Thoracic aorta (tissue), 2 donors: Measurements from ENCODE around the gene MGLL. TPM values are rescaled to one million over a fixed set of nuclear protein-coding genes. Genes with fewer than 3 reads are reported as not detected.
"Not testable (repeated sequence)": the region's sequence is repeated elsewhere in the genome, so short reads cannot be mapped to it uniquely, and the experiment has no call there.

Experiments used
- ATAC-seq: fragments of 150-250 bp; one replicate; pipeline ENCODE4 v1.8.0; 2017; ENCODE audit warnings: low read depth; ENCODE audit not compliant: insufficient number of reproducible peaks, low FRiP score
- DNase-seq: peaks from one replicate; pipeline ENCODE4 v3.0.0-alpha.2; 2020; ENCODE audit warnings: low spot score
- H3K27ac ChIP-seq, 2 donors: fragments of 200-600 bp; sonication (generic); 1 replicate in 1 of 2; 2 replicates in 1 of 2; pipeline ENCODE4 v1.5.1; 2016; ENCODE audit warnings: mild to moderate bottlenecking in 2 of 2, moderate library complexity in 2 of 2
- H3K27me3 ChIP-seq: fragments of 200-600 bp; sonication (generic); replicated peaks from 2 replicates; pipeline ENCODE4 v1.6.0; 2016; ENCODE audit warnings: mild to moderate bottlenecking; ENCODE audit not compliant: insufficient read depth
- H3K36me3 ChIP-seq: fragments of 200-600 bp; sonication (generic); one replicate; pipeline ENCODE4 v1.5.1; 2016
- H3K4me1 ChIP-seq, 2 donors: fragments of 200-600 bp; sonication (generic); 1 replicate in 1 of 2; 2 replicates in 1 of 2; pipeline versions ENCODE4 v1.5.1 to v1.6.0; 2016; ENCODE audit warnings: low read depth in 2 of 2, mild to moderate bottlenecking in 1 of 2; ENCODE audit not compliant: control insufficient read depth in 1 of 2
- H3K4me3 ChIP-seq: fragments of 200-600 bp; sonication (generic); 2 replicates; pipeline ENCODE4 v1.5.1; 2016; ENCODE audit warnings: mild to moderate bottlenecking
- H3K9me3 ChIP-seq: fragments of 200-600 bp; sonication (generic); 2 replicates; pipeline ENCODE4 v1.5.1; 2016
- total RNA-seq, 2 donors: library from RNA; depleted of rRNA; stranded (reverse); fragments of >200 nt; gene quantifications; one replicate each; pipeline versions ENCODE4 v1.1.0 to v1.2.3, GENCODE V29; 2016
- TF ChIP-seq, protein P1 (sequence below): fragments of 200-600 bp; sonication (generic); IDR thresholded peaks from one replicate; pipeline ENCODE4 v1.5.1; 2019; ENCODE audit warnings: antibody characterized with exemption

The MGLL gene
- total RNA-seq, 2 donors from 2014 or later: 57.6 to 71.8 TPM

DNA sequence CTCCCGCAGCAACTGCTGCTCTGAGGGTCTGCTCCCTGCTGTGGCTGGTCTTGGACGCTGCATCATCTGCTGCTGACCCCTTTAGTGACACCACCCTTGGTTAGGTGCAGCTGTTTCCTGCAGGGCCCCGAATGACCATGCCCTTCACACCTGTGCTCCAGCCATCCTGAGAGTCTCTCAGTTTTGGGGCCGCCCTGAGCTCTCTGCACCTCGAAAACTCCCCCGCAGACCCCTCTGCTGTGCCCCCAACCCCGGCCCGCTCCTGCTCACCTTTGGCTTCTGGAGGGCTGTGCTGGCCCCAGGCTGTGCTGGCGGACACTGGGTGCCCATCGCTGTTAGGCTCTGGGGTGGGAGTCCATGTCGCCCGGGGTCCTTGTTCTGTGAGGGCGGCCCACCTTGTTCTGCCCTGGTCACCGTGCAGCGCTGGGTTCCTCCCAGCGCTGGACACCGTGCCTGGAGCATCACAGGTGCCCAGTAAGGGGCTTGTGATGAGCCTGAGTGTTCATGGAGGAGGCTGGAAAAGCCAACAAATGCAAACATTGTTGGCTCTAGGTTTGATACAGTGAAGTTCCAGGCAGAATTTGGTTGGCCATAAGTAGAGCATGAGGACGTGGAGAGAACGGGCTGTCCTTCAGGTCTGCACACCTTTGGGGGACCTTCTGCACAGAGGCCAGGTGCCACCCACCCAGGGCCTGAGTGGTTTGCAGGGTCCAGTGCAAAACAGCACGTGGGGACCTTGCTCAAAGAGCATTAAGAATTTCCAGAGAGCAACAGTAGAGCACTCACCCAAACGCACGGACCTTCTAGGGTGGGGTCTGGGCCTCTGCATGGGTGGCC is 137.2 kb downstream of the MGLL start:
- H3K27me3 ChIP-seq: no peaks in the 10 kb centered on the region
- H3K4me1 ChIP-seq: peaks cover 12 to 25% of the 10 kb centered on the region in 2 donors
- no peak for ATAC-seq
- H3K4me3 ChIP-seq: no peak overlapping the region
- H3K9me3 ChIP-seq: no peaks in the 10 kb centered on the region
- TF ChIP-seq, protein P1, sequence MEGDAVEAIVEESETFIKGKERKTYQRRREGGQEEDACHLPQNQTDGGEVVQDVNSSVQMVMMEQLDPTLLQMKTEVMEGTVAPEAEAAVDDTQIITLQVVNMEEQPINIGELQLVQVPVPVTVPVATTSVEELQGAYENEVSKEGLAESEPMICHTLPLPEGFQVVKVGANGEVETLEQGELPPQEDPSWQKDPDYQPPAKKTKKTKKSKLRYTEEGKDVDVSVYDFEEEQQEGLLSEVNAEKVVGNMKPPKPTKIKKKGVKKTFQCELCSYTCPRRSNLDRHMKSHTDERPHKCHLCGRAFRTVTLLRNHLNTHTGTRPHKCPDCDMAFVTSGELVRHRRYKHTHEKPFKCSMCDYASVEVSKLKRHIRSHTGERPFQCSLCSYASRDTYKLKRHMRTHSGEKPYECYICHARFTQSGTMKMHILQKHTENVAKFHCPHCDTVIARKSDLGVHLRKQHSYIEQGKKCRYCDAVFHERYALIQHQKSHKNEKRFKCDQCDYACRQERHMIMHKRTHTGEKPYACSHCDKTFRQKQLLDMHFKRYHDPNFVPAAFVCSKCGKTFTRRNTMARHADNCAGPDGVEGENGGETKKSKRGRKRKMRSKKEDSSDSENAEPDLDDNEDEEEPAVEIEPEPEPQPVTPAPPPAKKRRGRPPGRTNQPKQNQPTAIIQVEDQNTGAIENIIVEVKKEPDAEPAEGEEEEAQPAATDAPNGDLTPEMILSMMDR: no peak
- no peak for DNase-seq
- peaks cover 6% of the 10 kb centered on the region for H3K36me3 ChIP-seq
- H3K27ac ChIP-seq: no peak overlapping the region

DNA sequence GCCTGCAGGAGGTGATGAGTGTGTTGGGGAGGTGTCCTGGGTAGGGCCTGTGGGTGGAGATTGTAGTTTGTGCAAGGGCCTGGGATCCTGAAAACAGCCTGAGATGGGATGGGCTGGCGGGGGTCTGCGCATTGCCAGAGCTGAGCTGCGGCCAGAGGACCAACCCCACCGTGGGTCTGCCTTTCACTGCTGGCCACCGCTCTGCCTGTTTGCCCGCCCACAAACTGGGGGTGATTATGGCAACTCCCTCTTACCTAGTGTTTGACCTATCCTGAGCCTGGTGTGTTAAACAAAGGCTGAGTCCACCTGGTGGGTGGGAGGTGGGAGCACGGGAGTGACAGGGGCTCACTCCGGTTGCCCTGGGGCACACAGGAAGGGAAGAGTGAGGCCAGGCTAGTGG is 139.8 kb downstream of the MGLL start:
- H3K36me3 ChIP-seq: peaks cover 21% of the 10 kb centered on the region
- ATAC-seq: no peak
- no peak overlapping the region for H3K4me3 ChIP-seq
- no peaks in the 10 kb centered on the region for H3K4me1 ChIP-seq
- no peak overlapping the region for H3K27ac ChIP-seq
- no peaks in the 10 kb centered on the region for H3K9me3 ChIP-seq
- H3K27me3 ChIP-seq: no peaks in the 10 kb centered on the region
- DNase-seq: no peak
- TF ChIP-seq, protein P1: no peak

DNA sequence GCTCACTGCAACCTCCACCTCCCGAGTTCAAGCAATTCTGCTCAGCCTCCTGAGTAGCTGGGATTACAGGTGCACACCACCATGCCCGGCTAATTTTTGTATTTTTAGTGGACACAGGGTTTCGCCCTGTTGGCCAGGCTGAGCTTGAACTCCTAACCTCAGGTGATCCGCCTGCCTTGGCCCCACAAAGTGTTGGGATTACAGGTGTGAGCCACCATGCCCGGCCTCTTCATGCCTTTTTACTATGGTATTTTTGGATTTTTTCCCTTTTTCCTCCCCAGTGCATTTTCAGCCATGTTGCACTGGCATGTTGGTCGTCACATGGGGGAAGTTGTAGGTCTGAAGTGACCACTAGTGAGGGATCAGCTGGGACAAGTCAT is 140.2 kb downstream of the MGLL start:
- not testable (repeated sequence) for H3K4me1 ChIP-seq, H3K9me3 ChIP-seq, H3K27ac ChIP-seq, H3K4me3 ChIP-seq, H3K27me3 ChIP-seq, ATAC-seq, DNase-seq
- peaks cover 25% of the 10 kb centered on the region for H3K36me3 ChIP-seq

DNA sequence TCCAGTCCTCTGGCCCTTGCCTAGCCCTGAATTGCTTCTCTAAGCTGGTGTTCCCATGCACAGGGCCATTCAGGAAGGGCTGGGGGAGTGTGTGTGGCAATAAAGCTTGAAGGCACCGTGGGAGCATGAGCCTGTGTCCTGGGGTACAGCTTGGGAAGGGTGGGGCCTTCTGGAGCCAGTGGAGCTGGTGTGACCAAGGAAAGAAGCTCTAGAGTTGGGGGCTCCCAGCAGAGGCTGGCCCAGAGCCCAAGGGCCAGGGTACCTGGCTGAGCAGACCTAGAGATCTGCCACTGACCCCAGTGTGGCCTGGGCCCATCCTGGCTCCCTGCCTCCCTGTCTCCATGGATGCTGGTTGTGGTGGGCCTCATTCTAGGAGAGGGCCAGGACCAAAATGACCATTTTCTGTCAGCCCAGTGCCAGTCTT is 141.5 kb downstream of the MGLL start:
- DNase-seq (no peak), ATAC-seq (no peak)
- Histone ChIP-seq H3K9me3 (no peaks in the 10 kb centered on the region), H3K36me3 (peaks cover 38% of the 10 kb centered on the region), H3K4me1 (peaks cover 0 to 5% of the 10 kb centered on the region in 2 donors), H3K27me3 (no peaks in the 10 kb centered on the region), H3K27ac (no peak overlapping the region), H3K4me3 (no peak overlapping the region)
- TF ChIP-seq, protein P1: no peak

DNA sequence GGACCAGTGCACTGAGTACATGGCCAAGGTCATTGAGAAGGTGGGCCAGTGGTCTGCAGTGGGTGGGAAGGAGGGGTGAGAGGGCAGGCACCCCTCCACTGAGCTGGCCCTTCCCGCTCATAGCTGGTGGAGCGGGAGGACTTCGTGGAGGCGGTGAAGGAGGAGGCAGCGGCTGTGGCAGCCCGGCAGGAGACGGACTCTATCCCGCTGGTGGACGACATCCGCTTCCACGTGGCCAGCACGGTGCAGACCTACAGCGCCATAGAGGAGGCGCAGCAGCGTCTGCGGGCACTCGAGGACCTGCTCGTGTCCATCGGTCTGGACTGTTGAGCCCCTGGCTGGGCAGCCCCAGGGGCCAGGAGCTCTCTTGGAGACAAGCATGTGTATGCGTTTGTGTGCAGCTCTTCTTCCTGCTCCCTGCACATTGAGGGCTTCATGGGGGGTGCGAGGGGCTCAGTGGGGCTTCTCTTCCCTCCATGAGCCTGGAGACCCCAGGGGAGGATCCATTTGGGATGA is 142.1 kb downstream of the MGLL start:
- TF ChIP-seq, protein P1: no peak
- ATAC-seq: no peak
- peaks cover 39% of the 10 kb centered on the region for H3K36me3 ChIP-seq

More for the DNA sequence above, 142.1 kb downstream of the MGLL start:
- Histone ChIP-seq H3K27me3 (no peaks in the 10 kb centered on the region), H3K4me3 (no peak overlapping the region), H3K4me1 (peaks cover 0 to 10% of the 10 kb centered on the region in 2 donors), H3K9me3 (no peaks in the 10 kb centered on the region), H3K27ac (no peak overlapping the region)
- DNase-seq: no peak
